PC-3 (cell line): Measurements from ENCODE around the gene CA5A. TPM values are rescaled to one million over a fixed set of nuclear protein-coding genes. Genes with fewer than 3 reads are reported as not detected.

Experiments used
- ATAC-seq: fragments of 200-7000 bp; cut with Tn5 transposase; 2 replicates; pipeline ENCODE4 v1.9.1; 2020; ENCODE audit warnings: mild to moderate bottlenecking, moderate library complexity
- BruUV-seq: library from RNA; stranded (reverse); fragments of 400-500 nt; replicated peaks from 2 replicates; lab custom pipeline; 2021; lab: Mats Ljungman, UMichigan
- CTCF ChIA-PET: fragments of 300-600 bp; sonication (Branson Sonifier 250); formaldehyde crosslinking; loops from one replicate; lab custom pipeline; 2022; ENCODE audit warnings: antibody characterized with exemption; lab: Charles Lee
- POLR2A ChIA-PET: fragments of 300-600 bp; sonication (Branson Sonifier 250); formaldehyde crosslinking; loops from one replicate; lab custom pipeline; 2022; ENCODE audit warnings: antibody characterized with exemption; ENCODE audit not compliant: unreplicated experiment; lab: Charles Lee
- DNase-seq: peaks from one replicate; pipeline ENCODE4 v3.0.0-alpha.2; 2015
- H2AFZ ChIP-seq: fragments of 300-600 bp; sonication (generic); 2 replicates; pipeline ENCODE4 v1.6.0; 2016; ENCODE audit warnings: antibody characterized with exemption, low read length
- H3F3A ChIP-seq: fragments of 300-600 bp; sonication (generic); one replicate; pipeline ENCODE4 v1.6.0; 2017; ENCODE audit warnings: antibody characterized with exemption, low read length, control low read depth, mild to moderate bottlenecking; ENCODE audit not compliant: unreplicated experiment
- H3K27ac ChIP-seq: fragments of 300-600 bp; sonication (generic); 2 replicates; pipeline ENCODE4 v1.5.1; 2016; ENCODE audit warnings: mild to moderate bottlenecking, low read length
- H3K27me3 ChIP-seq: fragments of 300-600 bp; sonication (generic); 2 replicates; pipeline ENCODE4 v1.6.1; 2016; ENCODE audit warnings: low read length, mixed read lengths
- H3K36me3 ChIP-seq: fragments of 300-600 bp; sonication (generic); 2 replicates; pipeline ENCODE4 v1.6.1; 2016; ENCODE audit warnings: low read depth, mixed run types, low read length, mixed read lengths
- H3K4me1 ChIP-seq: fragments of 300-600 bp; sonication (generic); 2 replicates; pipeline ENCODE4 v1.5.1; 2016; ENCODE audit warnings: low read length; ENCODE audit not compliant: insufficient read depth
- H3K4me2 ChIP-seq: fragments of 300-600 bp; sonication (generic); 2 replicates; pipeline ENCODE4 v1.6.0; 2016; ENCODE audit warnings: low read length
- H3K4me3 ChIP-seq: fragments of 300-600 bp; sonication (generic); 2 replicates; pipeline ENCODE4 v1.5.1; 2016; ENCODE audit warnings: mild to moderate bottlenecking, low read length, mixed read lengths
- H3K79me2 ChIP-seq: fragments of 300-600 bp; sonication (generic); 2 replicates; pipeline ENCODE4 v1.6.1; 2017; ENCODE audit warnings: low read length, mixed read lengths
- H3K9ac ChIP-seq: fragments of 300-600 bp; sonication (generic); 2 replicates; pipeline ENCODE4 v1.6.0; 2016; ENCODE audit warnings: mild to moderate bottlenecking, low read length
- H3K9me2 ChIP-seq: fragments of 300-600 bp; sonication (generic); replicated peaks from 2 replicates; pipeline ENCODE4 v1.6.1; 2016; ENCODE audit warnings: mixed run types, low read length, mixed read lengths
- H3K9me3 ChIP-seq: fragments of 300-600 bp; sonication (generic); 2 replicates; pipeline ENCODE4 v1.6.1; 2016; ENCODE audit warnings: low read length, mixed read lengths
- H4K20me1 ChIP-seq: fragments of 300-600 bp; sonication (generic); 2 replicates; pipeline ENCODE4 v1.6.1; 2016; ENCODE audit warnings: low read length, mixed read lengths
- CTCF ChIP-seq: fragments of 300-600 bp; sonication (generic); conservative IDR thresholded peaks from 2 replicates; pipeline ENCODE4 v1.5.1; 2017; ENCODE audit warnings: antibody characterized with exemption, low read depth, mild to moderate bottlenecking, low read length
- EZH2 ChIP-seq: fragments of 300-600 bp; sonication (generic); IDR thresholded peaks from one replicate; pipeline ENCODE4 v1.6.1; 2017; ENCODE audit warnings: antibody characterized with exemption, mild to moderate bottlenecking, low read length; ENCODE audit not compliant: unreplicated experiment
- EZH2phosphoT487 ChIP-seq: fragments of 300-600 bp; sonication (generic); IDR thresholded peaks from 2 replicates; pipeline ENCODE4 v1.6.1; 2018; ENCODE audit warnings: mild to moderate bottlenecking, antibody characterized with exemption, low read length, borderline replicate concordance
- intact Hi-C: fragments of 100-400 bp; cut with micrococcal nuclease; formaldehyde crosslinking; loops from 2 replicates; pipeline ENCODE4 v1.9.0; 2023
- total RNA-seq: library from RNA; depleted of rRNA; stranded (reverse); fragments of >200 nt; gene quantifications from 2 replicates; pipeline ENCODE4 v1.2.3, GENCODE V29; 2014

CA5A gene
- total RNA-seq, 1 experiment from 2014 or later: not detected

GRCh38 chr16:87841340-87842208 is 94.8 kb downstream of the CA5A start:
- ChIA-PET CTCF (no interaction called here), POLR2A (no interaction called here)
- Histone ChIP-seq H3K36me3 (peaks cover 28% of the 10 kb centered on the region; the same call in 1 of the 2 replicates), H3K4me1 (no peaks in the 10 kb centered on the region), H2AFZ (no peak overlapping the region), H3K9ac (no peak overlapping the region), H3K4me2 (no peak overlapping the region), H3K79me2 (peaks cover 38% of the 10 kb centered on the region), H3K9me2 (no peaks in the 10 kb centered on the region), H3K9me3 (no peaks in the 10 kb centered on the region), H4K20me1 (peaks cover 10% of the 10 kb centered on the region), H3F3A (no peaks in the 10 kb centered on the region), H3K27me3 (no peaks in the 10 kb centered on the region), H3K4me3 (no peak overlapping the region), H3K27ac (no peak overlapping the region)
- ATAC-seq (no peak), DNase-seq (no peak)
- no peak for TF ChIP-seq EZH2
- TF ChIP-seq CTCF: no peak
- no peak for TF ChIP-seq EZH2phosphoT487
- intact Hi-C loops: no loop called here
- BruUV-seq: no TSS peak

- H3K4me2 ChIP-seq: no peak overlapping the region
- no peak overlapping the region for H3K27ac ChIP-seq
- BruUV-seq: no TSS peak
- H3K9me2 ChIP-seq: no peaks in the 10 kb centered on the region
- intact Hi-C loops: no loop called here
- no peaks in the 10 kb centered on the region for H3K27me3 ChIP-seq
- H2AFZ ChIP-seq: no peak overlapping the region
- ATAC-seq (no peak), DNase-seq (no peak)
- no peak overlapping the region for H3K9ac ChIP-seq
- CTCF ChIA-PET: no interaction called here
- peaks cover 10% of the 10 kb centered on the region for H4K20me1 ChIP-seq
- H3F3A ChIP-seq: no peaks in the 10 kb centered on the region
- H3K4me3 ChIP-seq: no peak overlapping the region
- H3K4me1 ChIP-seq: no peaks in the 10 kb centered on the region
- TF ChIP-seq CTCF: no peak
- TF ChIP-seq EZH2: no peak
- TF ChIP-seq EZH2phosphoT487: no peak
- no peaks in the 10 kb centered on the region for H3K9me3 ChIP-seq
- POLR2A ChIA-PET: interaction anchor here (0.6 kb wide), 1 partner anchor 34 kb away, joined by 3 read pairs; no protein-coding TSS in a partner anchor
- peaks cover 36% of the 10 kb centered on the region; the same call in 1 of the 2 replicates for H3K36me3 ChIP-seq
- H3K79me2 ChIP-seq: peaks cover 29% of the 10 kb centered on the region
Measured at GRCh38 chr16:87840271-87840978, 95.9 kb downstream of the CA5A start.
